GM12892 (cell line): ENCODE measurements around the gene KLHL2.

Experiments used
- POLR2A ChIP-seq: IDR thresholded peaks from 2 replicates; pipeline ENCODE4 v1.6.1; 2011; ENCODE audit warnings: low read depth, low read length, control low read depth
- POLR2AphosphoS5 ChIP-seq: IDR thresholded peaks from 2 replicates; pipeline ENCODE4 v1.6.1; 2011; ENCODE audit warnings: low read depth, low read length, control low read depth

DNA sequence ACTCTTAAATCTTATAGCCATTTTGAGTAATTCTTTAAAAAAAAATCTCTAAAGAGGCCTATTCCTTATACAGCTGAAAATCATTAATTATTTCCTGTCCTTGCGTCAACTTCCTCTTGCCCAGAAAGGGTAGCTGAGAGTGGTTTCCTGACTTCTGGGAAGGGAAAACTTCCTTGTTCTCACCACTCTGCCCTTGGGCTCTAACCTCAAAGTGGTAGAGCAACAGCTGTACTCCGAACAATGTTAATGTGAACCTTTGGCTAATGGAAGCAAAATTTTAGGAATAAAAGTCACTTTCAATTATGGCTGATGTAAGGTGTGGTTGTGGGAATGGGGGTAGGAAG is 15.3 kb downstream of the KLHL2 start:
- TF ChIP-seq POLR2AphosphoS5 (no peak), POLR2A (no peak)
